GM12873 (cell line): ENCODE measurements around the gene GP9.

ENCODE experiments used
- CTCF ChIP-seq: IDR thresholded peaks from 2 replicates; pipeline ENCODE4 v1.5.1; 2012; ENCODE audit warnings: low read depth, mild to moderate bottlenecking, moderate library complexity, low read length, control low read depth; ENCODE audit not compliant: insufficient read depth; ENCODE audit errors: missing control alignments

GP9 gene

GRCh38 chr3:129085818-129086217, 25.2 kb downstream of the GP9 start:
- TF ChIP-seq CTCF, result no peak

- TF ChIP-seq CTCF, result no peak
Observed at GRCh38 chr3:129087138-129087702, 26.6 kb downstream of the GP9 start.

GRCh38 chr3:129095285-129095684, 34.7 kb downstream of the GP9 start:
- TF ChIP-seq CTCF, result no peak

GRCh38 chr3:129100274-129100673, 39.7 kb downstream of the GP9 start:
- TF ChIP-seq CTCF, result no peak

GRCh38 chr3:129101370-129102138, 41.0 kb downstream of the GP9 start:
- TF ChIP-seq CTCF, result no peak

- TF ChIP-seq CTCF, result no peak
Observed at GRCh38 chr3:129103296-129103695, 42.7 kb downstream of the GP9 start.

- TF ChIP-seq CTCF, result no peak
Observed at GRCh38 chr3:129104051-129104450, 43.5 kb downstream of the GP9 start.
